KMS-11 (cell line): ENCODE data around the gene KAZN.

ENCODE experiments used
- H2AFZ ChIP-seq: fragments of 200-600 bp; sonication (generic); 2 replicates; pipeline ENCODE4 v1.6.1; 2016; ENCODE audit warnings: antibody characterized with exemption, mixed run types, low read depth
- H3K27ac ChIP-seq: fragments of 200-600 bp; sonication (generic); 2 replicates; pipeline ENCODE4 v1.6.1; 2016; ENCODE audit warnings: mild to moderate bottlenecking, mixed run types
- H3K27me3 ChIP-seq: fragments of 200-600 bp; sonication (generic); 2 replicates; pipeline ENCODE4 v1.6.1; 2017; ENCODE audit warnings: mild to moderate bottlenecking, low read depth, mixed run types, moderate library complexity; ENCODE audit not compliant: insufficient read depth
- H3K36me3 ChIP-seq: fragments of 200-600 bp; sonication (generic); 2 replicates; pipeline ENCODE4 v1.6.1; 2017; ENCODE audit warnings: mild to moderate bottlenecking, mixed run types; ENCODE audit not compliant: insufficient read depth
- H3K4me1 ChIP-seq: fragments of 200-600 bp; sonication (generic); 2 replicates; pipeline ENCODE4 v1.6.1; 2016; ENCODE audit warnings: mild to moderate bottlenecking, low read depth, mixed run types; ENCODE audit not compliant: poor library complexity, severe bottlenecking
- H3K4me2 ChIP-seq: fragments of 200-600 bp; sonication (generic); 2 replicates; pipeline ENCODE4 v1.7.0; 2016; ENCODE audit warnings: mild to moderate bottlenecking, mixed run types
- H3K4me3 ChIP-seq: fragments of 200-600 bp; sonication (generic); IDR thresholded peaks from 2 replicates; pipeline ENCODE4 v1.6.1; 2017; ENCODE audit warnings: low read depth, low read length, mixed read lengths; ENCODE audit not compliant: insufficient read depth
- H3K79me2 ChIP-seq: fragments of 200-600 bp; sonication (generic); 2 replicates; pipeline ENCODE4 v1.6.1; 2016; ENCODE audit warnings: low read depth, mixed run types; ENCODE audit not compliant: insufficient read depth
- H3K9ac ChIP-seq: fragments of 200-600 bp; sonication (generic); 2 replicates; pipeline ENCODE4 v1.6.1; 2016; ENCODE audit warnings: mild to moderate bottlenecking, mixed run types
- H4K20me1 ChIP-seq: fragments of 200-600 bp; sonication (generic); 2 replicates; pipeline ENCODE4 v1.6.1; 2016; ENCODE audit warnings: mild to moderate bottlenecking, mixed run types; ENCODE audit not compliant: insufficient read depth
- CTCF ChIP-seq: fragments of 200-600 bp; sonication (generic); conservative IDR thresholded peaks from 2 replicates; pipeline ENCODE4 v1.6.1; 2017; ENCODE audit warnings: low read depth, mild to moderate bottlenecking, antibody characterized with exemption, low read length, moderate library complexity, mixed read lengths

KAZN gene

GRCh38 chr1:15148475-15148874, 550.0 kb downstream of the KAZN start:
- Histone ChIP-seq H3K27ac (no peak overlapping the region), H3K79me2 (no peaks in the 10 kb centered on the region), H3K4me2 (no peak overlapping the region), H4K20me1 (no peaks in the 10 kb centered on the region), H2AFZ (no peak overlapping the region), H3K4me3 (no peak overlapping the region), H3K36me3 (no peaks in the 10 kb centered on the region), H3K9ac (no peak overlapping the region), H3K27me3 (no peaks in the 10 kb centered on the region), H3K4me1 (no peaks in the 10 kb centered on the region)
- no peak for TF ChIP-seq CTCF

- Histone ChIP-seq H3K36me3 (no peaks in the 10 kb centered on the region), H3K79me2 (no peaks in the 10 kb centered on the region), H3K27ac (no peak overlapping the region), H3K9ac (no peak overlapping the region), H3K4me2 (no peak overlapping the region), H3K27me3 (no peaks in the 10 kb centered on the region), H3K4me3 (no peak overlapping the region), H4K20me1 (no peaks in the 10 kb centered on the region), H3K4me1 (no peaks in the 10 kb centered on the region), H2AFZ (no peak overlapping the region)
- no peak for TF ChIP-seq CTCF
These were observed 550.5 kb downstream of the KAZN start for GRCh38 chr1:15148941-15149340.

GRCh38 chr1:15150376-15150775, 551.9 kb downstream of the KAZN start:
- H3K4me1 ChIP-seq = peaks cover 11% of the 10 kb centered on the region
- TF ChIP-seq CTCF = no peak

GRCh38 chr1:15151377-15151806, 552.9 kb downstream of the KAZN start:
- no peak overlapping the region for H3K27ac ChIP-seq
- H3K4me3 ChIP-seq = no peak overlapping the region
- H3K9ac ChIP-seq = no peak overlapping the region

More at GRCh38 chr1:15150376-15150775, 551.9 kb downstream of the KAZN start:
- H2AFZ ChIP-seq = no peak overlapping the region
- H3K27ac ChIP-seq = no peak overlapping the region
- no peaks in the 10 kb centered on the region for H3K27me3 ChIP-seq
- H3K9ac ChIP-seq = no peak overlapping the region
- H3K4me2 ChIP-seq = no peak overlapping the region
- H3K79me2 ChIP-seq = no peaks in the 10 kb centered on the region
- no peak overlapping the region for H3K4me3 ChIP-seq
- no peaks in the 10 kb centered on the region for H4K20me1 ChIP-seq
- H3K36me3 ChIP-seq = no peaks in the 10 kb centered on the region

More at GRCh38 chr1:15151377-15151806, 552.9 kb downstream of the KAZN start:
- Histone ChIP-seq H2AFZ (no peak overlapping the region), H3K79me2 (no peaks in the 10 kb centered on the region), H3K4me1 (peaks cover 21% of the 10 kb centered on the region), H3K4me2 (no peak overlapping the region), H4K20me1 (no peaks in the 10 kb centered on the region), H3K36me3 (no peaks in the 10 kb centered on the region), H3K27me3 (no peaks in the 10 kb centered on the region)
- TF ChIP-seq CTCF = no peak
